ENCODE measurements around the gene MFSD2B.
"Not testable (repeated sequence)": the region's sequence is repeated elsewhere in the genome, so short reads cannot be mapped to it uniquely, and the experiment has no call there.

Gene MFSD2B

DNA sequence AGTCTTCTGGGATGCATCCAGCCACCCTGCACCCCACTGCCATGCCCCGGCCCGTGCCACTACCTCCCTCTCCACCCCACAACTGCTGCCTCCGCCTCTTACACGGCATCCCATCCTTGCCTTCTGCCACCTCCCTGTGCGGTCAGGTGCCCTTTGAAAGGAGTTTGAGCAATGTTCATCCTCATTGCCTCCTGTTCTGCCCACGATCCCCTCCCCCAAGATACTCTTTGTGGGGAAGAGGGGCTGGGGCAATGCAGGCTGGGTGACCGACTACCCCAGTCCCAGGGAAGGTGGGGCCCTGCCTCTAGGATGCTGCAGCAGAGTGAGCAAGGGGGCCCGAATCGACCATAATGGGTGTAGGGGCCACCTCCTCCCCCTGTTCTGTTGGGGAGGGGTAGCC, 8.4 kb downstream of the MFSD2B start:
- no peak for DNase-seq

DNA sequence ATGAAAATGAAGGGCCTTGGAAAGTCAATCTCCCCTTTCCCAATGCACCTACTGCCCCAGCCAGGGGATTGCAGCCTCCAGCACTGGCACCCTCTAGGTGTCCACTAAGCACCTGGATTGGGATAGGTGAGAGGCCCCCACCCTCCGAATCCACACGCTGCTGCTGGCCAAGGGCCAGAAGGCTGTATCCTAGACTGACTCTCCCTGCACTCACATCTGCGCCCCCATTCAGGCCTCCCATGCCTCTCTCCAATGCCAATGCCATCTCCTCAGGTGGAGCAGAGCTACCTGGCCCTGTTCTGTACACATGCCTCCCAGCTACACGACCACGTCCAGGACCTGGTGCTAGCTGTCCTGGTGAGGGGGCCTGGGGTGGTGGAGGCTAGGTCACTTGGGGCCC, 9.8 kb downstream of the MFSD2B start:
- no peak for DNase-seq

DNA sequence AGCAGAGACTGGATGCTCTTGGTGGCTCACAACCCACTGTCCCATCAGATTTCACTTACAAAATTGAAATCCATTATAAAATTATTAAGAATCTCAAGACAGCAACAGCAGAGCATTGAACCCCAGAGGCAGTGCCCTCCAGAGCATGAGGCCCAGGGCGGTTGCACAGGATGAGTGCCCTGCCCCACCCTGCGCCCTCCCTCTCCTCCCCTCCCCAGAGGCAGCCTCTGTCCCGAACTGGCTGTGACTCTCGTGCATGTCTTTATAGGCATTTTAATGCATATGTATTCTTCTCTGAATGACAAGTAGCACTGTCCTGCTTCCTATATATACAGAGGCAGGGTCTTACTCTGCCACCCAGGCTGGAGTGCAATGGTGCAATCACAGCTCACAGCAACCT, 10.4 kb downstream of the MFSD2B start:
- DNase-seq = no peak

DNA sequence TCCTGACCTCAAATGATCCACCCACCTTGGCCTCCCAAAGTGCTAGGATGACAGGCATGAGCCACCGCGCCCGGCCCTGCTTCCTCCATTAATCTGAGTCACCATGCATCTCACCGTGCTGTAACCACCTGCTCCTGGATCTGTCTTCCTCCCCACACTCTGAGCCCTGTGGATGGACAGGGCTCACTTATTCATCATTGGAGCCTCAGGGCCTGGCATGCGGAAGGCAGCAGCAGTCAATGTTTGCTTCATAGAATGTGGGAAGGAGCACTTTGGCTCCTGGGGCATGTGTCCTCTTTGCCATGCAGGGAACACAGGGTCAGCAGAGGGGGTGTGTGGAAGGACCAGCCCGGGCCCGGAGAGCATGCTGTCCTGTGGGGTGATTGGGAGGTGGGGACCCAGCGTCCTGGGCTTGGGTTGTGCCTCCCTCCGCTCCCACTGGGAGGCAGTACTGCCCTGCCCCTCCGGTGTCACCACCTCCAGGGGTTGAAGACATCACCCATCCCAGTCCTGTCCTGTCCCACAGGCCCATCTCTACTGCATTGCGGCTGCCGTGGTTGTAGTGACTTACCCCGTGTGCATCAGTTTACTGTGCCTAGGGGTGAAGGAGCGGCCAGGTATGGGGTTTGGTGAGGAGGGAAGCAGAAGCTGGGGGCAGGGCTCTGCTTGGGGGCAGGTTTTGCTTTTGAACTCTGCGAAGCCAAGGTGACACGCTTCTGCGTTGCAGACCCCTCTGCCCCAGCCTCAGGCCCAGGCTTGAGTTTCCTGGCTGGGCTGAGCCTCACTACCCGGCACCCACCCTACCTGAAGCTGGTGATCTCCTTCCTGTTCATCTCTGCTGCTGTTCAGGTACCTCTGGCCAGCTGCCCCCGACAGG, 11.5 kb downstream of the MFSD2B start:
- no peak for DNase-seq

DNA sequence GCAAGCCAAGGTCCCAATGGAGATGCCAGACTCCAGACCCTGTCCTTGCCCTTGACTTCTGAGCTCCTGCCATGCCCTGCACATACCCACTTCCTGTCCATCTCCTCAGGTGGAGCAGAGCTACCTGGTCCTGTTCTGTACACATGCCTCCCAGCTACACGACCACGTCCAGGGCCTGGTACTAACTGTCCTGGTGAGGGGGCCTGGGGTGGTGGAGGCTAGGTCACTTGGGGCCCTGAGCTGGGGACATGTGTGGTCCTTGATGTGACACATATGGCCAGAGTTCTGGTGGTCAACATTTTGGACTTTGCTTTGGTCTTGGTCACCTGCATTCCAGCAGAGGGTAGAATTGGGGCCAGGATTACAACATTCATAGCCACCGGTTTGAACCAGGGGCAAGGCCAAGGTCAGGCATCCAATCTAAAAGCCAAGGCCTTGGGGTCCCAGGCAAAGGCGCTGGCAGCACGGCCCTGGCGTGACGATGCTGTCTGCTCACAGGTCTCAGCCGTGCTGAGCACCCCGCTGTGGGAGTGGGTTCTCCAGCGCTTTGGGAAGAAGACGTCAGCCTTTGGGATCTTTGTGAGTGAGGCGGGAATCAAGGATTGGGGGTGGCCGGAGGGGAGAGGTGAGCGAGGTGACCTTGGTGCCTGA, 12.6 kb downstream of the MFSD2B start:
- no peak for DNase-seq

DNA sequence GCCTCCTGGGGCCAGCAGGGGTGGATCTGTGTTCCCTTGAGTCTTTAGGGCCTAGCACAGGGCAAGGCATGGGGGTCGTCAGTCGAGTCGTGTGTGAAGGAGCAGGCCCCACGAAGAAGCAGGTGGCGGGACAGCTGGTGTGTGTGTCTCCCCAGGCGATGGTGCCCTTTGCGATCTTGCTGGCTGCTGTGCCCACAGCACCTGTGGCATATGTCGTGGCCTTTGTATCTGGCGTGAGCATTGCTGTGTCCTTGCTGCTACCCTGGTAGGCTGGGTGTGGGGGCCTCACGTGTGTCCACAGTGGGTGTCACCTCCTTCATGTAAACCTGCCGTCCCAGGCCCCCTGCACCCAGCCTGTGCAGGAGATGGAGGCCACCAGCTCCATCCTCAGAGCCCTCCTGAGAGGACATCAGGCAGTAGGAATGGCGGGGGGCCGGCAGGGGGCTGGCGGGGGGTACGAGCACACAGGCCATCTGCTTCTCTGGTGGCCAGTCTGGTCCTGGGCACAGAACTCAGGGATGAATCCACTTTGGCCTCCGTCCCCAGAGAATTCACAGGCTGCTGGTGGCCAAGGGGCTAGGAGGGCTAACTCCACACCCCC, 13.2 kb downstream of the MFSD2B start:
- no peak for DNase-seq

DNA sequence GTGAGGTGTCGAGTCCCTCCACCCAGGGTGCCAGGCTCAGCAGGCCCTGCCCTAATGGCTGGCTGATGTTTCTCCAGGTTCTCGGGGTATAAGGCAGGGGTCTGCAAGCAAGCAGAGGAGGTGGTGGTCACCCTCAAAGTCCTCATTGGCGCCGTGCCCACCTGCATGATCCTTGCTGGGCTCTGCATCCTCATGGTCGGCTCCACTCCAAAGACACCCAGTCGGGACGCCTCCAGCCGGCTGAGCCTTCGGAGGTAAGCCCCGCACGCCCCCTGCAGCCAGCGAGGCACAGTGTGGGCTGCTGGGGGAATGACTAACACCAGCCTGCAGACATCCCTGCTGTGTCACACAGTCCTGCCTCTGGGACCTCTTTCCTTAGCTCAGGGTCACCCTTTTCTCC, 14.1 kb downstream of the MFSD2B start:
- DNase-seq = no peak

DNA sequence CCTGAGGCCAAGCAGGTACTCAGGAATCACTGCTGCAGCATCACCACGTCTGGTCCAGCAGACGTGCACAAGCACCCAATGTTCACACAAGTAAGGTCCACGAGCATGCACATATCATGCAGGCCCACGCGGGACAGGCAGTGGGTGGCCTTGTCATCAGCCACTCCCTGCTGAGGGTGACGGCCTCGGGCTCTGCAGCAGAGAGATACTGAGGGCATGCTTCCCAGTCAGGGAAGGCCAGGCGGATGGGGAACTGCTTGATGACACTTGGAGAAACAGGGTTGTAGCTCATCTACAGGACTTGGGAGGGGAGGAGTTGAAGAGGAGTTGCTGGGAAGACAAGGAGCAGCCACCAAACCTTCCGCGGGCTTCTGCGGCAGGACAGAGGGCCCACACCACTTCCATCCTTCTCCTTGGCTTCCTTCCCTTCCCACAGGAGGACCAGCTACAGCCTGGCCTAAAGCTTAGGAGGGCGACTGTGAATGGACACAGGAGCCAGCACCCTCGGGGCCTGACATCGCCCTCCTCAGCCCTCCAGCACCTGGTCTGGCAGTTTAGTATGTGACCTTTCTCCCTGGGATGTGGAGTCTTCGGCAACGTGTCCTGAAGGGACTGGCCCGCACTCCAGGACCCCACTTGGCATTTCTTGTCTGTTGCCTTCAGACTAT, 15.2 kb downstream of the MFSD2B start:
- DNase-seq = no peak

DNA sequence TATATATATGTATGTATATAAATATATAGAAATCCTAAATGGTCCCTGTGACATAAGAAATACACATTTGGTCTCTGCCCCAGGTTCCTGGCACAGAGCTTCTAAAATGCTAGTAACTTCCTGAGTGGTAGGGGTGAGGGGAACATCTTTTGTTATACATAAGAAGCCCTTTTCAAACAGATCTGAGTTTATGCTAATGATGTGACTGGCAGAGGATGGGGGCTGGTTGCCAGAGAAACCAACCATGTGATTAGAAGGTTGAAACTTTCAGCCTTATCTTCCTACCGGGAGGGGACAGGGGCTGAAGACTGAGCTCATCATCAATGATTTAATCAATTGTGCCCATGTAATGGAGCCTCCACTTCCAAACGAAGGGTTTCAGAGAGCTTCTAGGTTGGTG, 16.3 kb downstream of the MFSD2B start:
- peak in 1 of 51 donors; percentile 21 for DNase-seq

DNA sequence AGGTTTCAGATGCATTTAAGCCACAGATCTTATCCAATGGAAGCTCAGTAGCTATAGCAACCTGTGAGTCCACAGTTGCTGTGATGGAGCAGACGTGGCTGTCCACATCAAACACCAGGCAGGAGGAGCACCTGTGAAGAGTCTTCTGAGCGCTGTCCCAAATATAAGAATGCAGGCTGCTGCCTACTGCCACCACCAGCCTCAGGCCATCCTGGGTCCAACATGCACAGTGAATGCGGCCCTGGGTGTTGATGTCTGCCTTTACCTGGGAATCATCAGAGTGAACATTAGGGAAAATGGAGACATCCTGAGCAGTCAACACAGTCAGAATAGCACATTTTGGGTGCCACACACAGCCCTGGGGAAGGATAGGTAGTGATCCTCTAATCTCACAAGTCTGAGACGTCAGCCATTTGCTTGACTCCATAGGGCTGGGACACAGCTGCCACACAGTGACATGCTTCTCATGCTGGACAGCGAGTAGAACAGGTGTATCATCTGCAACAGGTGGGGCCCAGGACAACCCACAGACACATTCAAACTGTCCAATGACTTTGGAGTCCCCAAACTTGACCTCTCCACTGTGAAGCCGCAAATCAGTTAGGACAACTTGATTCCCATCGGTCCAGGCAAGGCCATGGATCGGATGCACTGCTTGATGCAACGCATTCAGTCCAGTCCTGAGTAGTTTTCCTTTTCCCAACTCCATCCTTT, 29.1 kb downstream of the MFSD2B start:
- DNase-seq = no peak

DNA sequence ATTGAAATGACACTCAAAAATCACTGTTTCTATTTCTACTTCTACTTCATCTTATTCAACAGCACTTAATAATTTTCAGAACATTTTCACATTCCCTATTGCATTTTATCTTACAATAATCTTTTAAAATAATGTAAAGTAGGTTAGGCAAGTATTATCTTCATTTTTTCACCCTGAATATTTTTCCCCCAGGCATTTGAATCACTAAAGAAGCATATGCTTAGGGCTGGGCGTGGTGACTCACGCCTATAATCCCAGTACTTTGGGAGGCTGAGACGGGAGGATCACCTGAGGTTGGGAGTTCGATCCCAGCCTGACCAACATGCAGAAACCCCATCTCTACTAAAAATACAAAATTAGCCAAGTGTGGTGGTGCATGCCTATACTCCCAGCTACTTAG, 30.6 kb downstream of the MFSD2B start:
- no peak for DNase-seq

DNA sequence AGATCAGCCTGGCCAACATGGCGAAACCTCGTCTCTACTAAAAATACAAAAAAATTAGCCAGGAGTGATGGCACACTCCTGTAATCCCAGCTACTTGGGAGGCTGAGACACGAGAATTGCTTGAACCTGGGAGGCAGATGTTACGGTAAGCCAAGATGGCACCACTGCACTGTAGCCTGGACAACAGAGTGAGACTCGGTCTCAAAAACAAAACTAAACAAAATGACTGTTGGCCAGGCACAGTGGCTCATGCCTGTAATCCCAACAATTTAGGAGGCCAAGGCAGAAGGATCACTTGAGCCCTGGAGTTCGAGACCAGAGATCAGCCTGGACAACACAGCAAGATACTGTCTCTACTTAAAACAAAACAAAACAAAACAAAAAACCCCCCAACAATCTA, 33.2 kb downstream of the MFSD2B start:
- DNase-seq = not testable (repeated sequence)

DNA sequence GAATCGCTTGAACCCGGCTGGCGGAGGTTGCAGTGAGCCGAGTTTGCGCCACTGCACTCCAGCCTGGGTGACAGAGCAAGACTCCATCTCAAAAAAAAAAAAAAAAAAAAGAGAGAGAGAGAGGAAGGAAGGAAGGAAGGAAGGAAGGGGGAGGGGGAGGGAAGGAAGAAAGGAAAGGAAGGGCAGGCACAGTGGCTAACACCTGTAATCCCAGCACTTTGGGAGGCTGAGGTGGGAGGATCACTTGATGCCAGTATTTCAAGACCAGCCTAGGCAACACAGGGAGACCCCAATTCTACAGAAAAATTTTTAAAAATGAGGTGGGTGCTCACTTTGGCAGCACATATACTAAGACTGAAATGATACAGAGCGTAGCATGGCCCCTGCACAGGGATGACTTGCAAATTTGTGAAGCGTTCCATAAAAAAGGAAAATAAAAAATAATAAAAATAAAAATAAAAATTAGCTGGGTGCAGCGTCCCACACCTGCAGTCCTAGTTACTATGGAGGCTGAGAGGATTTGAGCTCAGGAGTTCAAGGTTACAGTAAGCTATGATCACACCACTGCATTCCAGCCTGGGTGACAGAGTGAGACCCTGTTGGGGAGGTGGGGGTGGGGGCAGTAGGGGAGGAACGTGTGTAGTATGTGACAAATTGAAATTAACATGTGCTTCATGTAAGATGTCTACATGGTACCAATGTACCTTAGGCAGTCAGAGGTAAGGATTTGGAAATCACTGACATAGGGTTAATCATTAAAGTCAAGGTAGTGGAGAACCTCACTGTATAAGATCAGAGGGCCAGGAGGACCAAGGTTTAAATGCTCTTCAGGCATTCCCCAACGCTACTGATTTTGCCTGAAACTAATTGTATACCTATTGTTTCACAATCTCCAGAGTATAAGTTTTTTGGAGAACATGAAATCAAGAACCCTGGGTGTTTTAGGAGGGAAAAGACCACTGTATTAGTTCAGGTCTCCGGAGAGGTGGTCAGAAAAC, 35.9 kb downstream of the MFSD2B start:
- DNase-seq = no peak

DNA sequence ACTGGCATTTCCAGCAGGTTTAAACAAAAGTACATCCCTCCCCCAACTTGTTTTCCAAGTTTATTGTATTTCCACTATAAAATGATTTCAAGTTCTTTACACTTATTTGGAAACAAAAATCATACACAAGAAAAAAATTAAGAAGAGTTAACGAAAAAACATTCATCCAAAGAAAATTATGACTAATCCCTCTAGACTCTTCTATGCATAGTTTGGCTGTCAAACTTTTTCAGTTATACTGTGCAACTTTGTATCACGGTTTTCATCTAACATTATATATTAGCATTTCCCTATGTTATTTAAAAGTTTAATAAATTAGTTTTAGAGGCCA, 36.7 kb downstream of the MFSD2B start:
- DNase-seq = no peak

DNA sequence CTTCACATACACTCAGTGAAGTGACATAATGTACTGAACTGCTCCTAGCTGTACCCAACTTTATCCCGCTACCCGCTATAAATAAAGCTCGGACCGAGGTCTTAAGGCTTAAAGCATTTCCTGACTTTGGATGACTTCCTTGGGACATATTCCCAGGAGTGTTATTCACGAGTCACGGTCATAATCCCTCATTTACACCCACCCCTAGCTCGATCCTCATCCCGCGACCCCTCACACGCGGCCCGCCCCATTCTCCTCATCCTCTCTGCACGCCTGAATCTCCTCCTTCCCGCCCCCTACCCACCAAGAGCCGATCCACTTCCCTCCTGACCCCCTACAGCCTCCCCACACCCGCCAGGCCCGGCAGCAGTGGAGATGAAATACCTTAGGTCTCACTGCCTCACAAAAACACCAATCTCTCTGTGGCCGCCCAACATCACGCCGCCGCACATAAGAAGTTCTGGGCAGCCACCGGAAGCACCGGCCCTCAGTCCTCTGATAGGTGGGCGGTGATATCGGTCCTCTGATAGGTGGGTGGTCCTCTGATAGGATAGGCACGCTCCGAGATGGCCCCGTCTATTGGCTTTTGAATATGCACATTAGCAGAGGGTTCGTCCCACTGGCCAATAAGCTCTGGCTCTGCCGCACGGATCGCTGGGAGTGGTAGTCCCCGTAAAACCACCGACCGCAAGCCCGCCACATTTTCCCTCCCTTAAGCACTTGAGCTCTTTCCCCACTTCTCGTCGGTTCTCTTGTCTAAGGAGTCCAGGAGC, 37.2 kb downstream of the MFSD2B start, which contains the start of gene WDCP:
Gene WDCP (minus strand): TSS at position 462 of the 773 bp plus-strand sequence. CDS start 7,897 bp downstream, outside the sequence.
- peak; percentile 59 to 99 (median 93) for DNase-seq

DNA sequence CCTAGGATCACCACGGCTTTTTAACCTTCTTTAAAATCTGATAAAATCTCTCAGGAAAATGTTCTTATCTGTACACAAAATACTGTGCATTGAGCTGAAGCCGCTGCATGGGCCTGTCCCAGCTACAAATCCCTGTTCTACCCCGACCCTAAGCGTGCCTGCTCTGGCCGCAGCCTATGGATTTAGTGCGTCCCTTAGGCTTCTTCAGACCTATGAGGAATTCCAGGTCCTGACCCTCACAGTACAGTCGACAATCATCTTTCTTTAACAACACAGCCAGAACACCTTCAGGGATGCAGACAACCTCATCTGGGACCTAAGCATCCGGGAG, 37.8 kb downstream of the MFSD2B start:
- DNase-seq = no peak

DNA sequence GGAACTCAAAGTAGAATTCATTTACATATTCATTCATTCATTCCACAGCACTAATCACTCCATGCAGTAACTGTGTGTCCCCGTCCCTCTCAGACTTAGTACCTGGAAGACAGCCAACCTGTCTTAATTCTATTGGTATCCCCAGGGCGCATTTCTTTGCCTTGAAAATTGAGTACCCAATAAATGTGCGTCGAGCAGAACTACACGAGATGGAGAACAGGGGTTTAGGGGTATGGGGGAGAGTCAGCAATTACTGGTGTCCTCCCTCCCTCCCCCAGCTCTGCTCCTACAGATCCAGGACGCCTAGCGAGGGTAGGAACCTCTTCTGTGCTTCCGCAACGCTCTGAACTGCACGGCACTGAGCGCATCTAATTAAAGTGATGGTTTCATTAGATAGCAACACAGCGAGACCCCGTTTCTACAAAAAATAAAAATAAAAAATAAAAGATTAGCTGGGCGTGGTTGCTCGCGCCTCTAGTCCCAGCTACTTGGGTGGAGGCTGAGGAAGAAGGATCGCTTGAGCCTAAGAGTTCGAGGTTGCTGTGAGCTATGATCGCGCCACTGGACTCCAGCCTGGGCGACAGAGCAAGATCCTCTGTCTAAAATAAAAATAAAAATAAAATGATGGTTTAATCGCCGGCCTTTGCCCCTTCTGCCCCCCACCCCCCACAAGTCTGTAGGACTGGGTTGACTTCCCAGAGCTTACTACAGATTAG, 39.0 kb downstream of the MFSD2B start:
- peak in 1 of 51 donors; percentile 35 for DNase-seq

DNA sequence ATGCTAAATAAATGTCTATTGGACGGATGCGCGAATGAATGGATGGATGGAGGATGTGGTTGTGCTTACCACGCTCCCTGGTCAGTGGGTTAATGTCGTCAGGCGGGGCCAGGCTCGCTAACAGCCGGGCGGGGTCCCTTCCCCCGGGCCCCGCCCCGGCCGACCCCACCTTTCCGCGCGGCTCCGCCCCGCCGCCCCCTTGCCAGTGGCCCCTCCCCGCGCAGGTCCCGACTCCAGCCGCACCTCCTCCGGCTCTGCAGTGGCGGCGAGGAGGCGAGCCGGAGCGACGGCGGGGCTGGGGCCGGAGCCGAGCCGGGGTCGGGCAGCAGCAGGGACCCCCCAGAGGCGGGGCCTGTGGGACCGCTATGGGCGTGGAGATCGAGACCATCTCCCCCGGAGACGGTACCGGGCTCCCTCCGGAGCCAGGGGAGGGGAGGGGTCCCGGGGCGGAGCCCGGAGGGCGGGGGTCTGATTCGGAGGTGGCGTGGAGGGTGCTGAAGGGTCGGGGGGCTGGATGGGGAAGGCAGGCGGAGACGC, 39.7 kb downstream of the MFSD2B start, which contains the start of gene FKBP1B:
Gene FKBP1B (plus strand): TSS at position 257 of the 537 bp plus-strand sequence. CDS start 109 bp downstream, at position 366.
- DNase-seq = peak in 28 of 51 donors; percentile 3 to 58 (median 29)

All from hypothalamus (tissue), 51 donors.